ENCODE data around the gene PRSS3. TPM values are rescaled to one million over a fixed set of nuclear protein-coding genes. Genes with fewer than 3 reads are reported as not detected.

Gene PRSS3
- total and polyA plus RNA-seq, 10 of the 15 experiments (the other 5 are each of a cell fraction or from before 2014, with no cell fraction given), result 0.54 TPM; not detected in 9

DNA sequence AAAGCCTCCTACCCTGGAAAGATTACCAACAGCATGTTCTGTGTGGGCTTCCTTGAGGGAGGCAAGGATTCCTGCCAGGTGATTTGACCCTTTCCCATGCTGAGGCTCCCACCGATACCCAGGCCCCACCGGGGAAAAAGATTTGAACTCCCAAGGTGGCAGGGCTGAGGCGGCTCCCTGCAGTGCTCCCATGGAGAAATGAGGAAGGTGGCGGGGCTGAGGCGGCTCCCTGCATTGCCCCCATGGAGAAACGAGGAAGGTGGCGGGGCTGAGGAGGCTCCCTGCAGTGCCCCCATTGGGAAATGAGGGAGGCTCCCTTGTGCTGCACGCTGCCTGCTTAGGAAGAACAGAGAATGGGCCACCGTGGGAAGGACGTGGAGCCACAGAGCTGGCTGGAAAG, 3.2 kb downstream of the PRSS3 start:
- Histone ChIP-seq H2AFZ (ENCODE audit: control insufficient read depth, low read depth, low read length) (no peak overlapping the region), H3K4me3 (no peak overlapping the region), H3K36me3 (ENCODE audit: control insufficient read depth in 2 of 2, insufficient read depth in 2 of 2, low read length in 1 of 2) (no peaks in the 10 kb centered on the region), H4K20me1 (ENCODE audit: control insufficient read depth, insufficient read depth) (no peaks in the 10 kb centered on the region), H3K9ac (ENCODE audit: control insufficient read depth, insufficient read depth, low read length) (no peak overlapping the region), H3K27ac (ENCODE audit: control insufficient read depth, insufficient read depth) (no peak overlapping the region), H3K9me3 (replicated peaks; ENCODE audit: control insufficient read depth, insufficient read depth, low read length) (no peaks in the 10 kb centered on the region; the same call in 2 of the 3 replicates), H3K4me1 (ENCODE audit: control insufficient read depth, insufficient read depth, low read length) (no peaks in the 10 kb centered on the region), H3K4me2 (ENCODE audit: control insufficient read depth, insufficient read depth) (no peak overlapping the region), H3K79me2 (ENCODE audit: control insufficient read depth, insufficient read depth, low read length) (no peaks in the 10 kb centered on the region), H3K27me3 (replicated peaks in 1 of 2; ENCODE audit: control insufficient read depth in 2 of 2, insufficient read depth in 2 of 2, low read length in 1 of 2) (peaks cover 3 to 6% of the 10 kb centered on the region in 2 experiments; a peak in 2 of 4 replicates)
- POLR2A ChIA-PET, result no interaction called here
- DNase-seq (ENCODE audit: low read depth, low spot score), result no peak
- in situ Hi-C loops (cut with MboI), result no loop called here
- BruUV-seq (replicated peaks), result no TSS peak
- 26% methylated on average over 10 of the region's 10 CpGs for WGBS (ENCODE audit: insufficient coverage, insufficient replicate concordance, low lambda C conversion rate, missing lambda C conversion rate)
- RAD21 ChIA-PET (ENCODE audit: unreplicated experiment), result no interaction called here
- no peak for ATAC-seq
- intact Hi-C loops (cut with micrococcal nuclease; ENCODE audit: unreplicated experiment), result no loop called here
- TF ChIP-seq PKNOX1 (IDR thresholded peaks at IDR 0.05), result no peak
- no peak for TF ChIP-seq ESRRA (IDR thresholded peaks at IDR 0.05; ENCODE audit: low read length)
- TF ChIP-seq WRNIP1 (IDR thresholded peaks at IDR 0.05; ENCODE audit: borderline replicate concordance, low read depth, low read length), result no peak
- TF ChIP-seq, protein P1, sequence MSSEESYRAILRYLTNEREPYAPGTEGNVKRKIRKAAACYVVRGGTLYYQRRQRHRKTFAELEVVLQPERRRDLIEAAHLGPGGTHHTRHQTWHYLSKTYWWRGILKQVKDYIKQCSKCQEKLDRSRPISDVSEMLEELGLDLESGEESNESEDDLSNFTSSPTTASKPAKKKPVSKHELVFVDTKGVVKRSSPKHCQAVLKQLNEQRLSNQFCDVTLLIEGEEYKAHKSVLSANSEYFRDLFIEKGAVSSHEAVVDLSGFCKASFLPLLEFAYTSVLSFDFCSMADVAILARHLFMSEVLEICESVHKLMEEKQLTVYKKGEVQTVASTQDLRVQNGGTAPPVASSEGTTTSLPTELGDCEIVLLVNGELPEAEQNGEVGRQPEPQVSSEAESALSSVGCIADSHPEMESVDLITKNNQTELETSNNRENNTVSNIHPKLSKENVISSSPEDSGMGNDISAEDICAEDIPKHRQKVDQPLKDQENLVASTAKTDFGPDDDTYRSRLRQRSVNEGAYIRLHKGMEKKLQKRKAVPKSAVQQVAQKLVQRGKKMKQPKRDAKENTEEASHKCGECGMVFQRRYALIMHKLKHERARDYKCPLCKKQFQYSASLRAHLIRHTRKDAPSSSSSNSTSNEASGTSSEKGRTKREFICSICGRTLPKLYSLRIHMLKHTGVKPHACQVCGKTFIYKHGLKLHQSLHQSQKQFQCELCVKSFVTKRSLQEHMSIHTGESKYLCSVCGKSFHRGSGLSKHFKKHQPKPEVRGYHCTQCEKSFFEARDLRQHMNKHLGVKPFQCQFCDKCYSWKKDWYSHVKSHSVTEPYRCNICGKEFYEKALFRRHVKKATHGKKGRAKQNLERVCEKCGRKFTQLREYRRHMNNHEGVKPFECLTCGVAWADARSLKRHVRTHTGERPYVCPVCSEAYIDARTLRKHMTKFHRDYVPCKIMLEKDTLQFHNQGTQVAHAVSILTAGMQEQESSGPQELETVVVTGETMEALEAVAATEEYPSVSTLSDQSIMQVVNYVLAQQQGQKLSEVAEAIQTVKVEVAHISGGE (CRISPR knock-in tag; IDR thresholded peaks at IDR 0.05), result no peak
- no peak for TF ChIP-seq RELA (IDR thresholded peaks at IDR 0.05; ENCODE audit: borderline replicate concordance, partially characterized antibody)
- no peak for TF ChIP-seq HDAC2 (IDR thresholded peaks at IDR 0.05)
- TF ChIP-seq ZNF207 (IDR thresholded peaks at IDR 0.05; ENCODE audit: borderline replicate concordance), result no peak
- TF ChIP-seq CREM (IDR thresholded peaks at IDR 0.05; ENCODE audit: low read depth), result no peak
- TF ChIP-seq POU2F2 (IDR thresholded peaks at IDR 0.05; ENCODE audit: borderline replicate concordance, low read depth, low read length), result no peak
- TF ChIP-seq SIN3A (IDR thresholded peaks at IDR 0.05; ENCODE audit: low read depth, low read length), result no peak
- TF ChIP-seq, protein P2, sequence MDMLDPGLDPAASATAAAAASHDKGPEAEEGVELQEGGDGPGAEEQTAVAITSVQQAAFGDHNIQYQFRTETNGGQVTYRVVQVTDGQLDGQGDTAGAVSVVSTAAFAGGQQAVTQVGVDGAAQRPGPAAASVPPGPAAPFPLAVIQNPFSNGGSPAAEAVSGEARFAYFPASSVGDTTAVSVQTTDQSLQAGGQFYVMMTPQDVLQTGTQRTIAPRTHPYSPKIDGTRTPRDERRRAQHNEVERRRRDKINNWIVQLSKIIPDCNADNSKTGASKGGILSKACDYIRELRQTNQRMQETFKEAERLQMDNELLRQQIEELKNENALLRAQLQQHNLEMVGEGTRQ (IDR thresholded peaks at IDR 0.05; ENCODE audit: borderline replicate concordance, low read depth, low read length), result no peak
- no peak for TF ChIP-seq SUZ12 (IDR thresholded peaks at IDR 0.05; ENCODE audit: unreplicated experiment)
- TF ChIP-seq SPI1 (IDR thresholded peaks at IDR 0.05; ENCODE audit: borderline replicate concordance, insufficient read depth, low read depth, low read length), result no peak
- no peak for TF ChIP-seq NR2C1 (IDR thresholded peaks at IDR 0.05)
- SMC1A ChIA-PET (ENCODE audit: uncharacterized antibody, unreplicated experiment), result no interaction called here
- CTCF ChIA-PET, result interaction anchor here (1.0 kb wide), 1 partner anchor 20 kb away, joined by 3 read pairs; no protein-coding TSS in a partner anchor
- FAIRE-seq, result no peak

All from GM12878 (cell line).